NCI-H2107 treated with DMSO at 0.1 percent for 48 hours (cell line): ENCODE data around the gene PLEKHM1.
"Not testable (repeated sequence)": the region's sequence is repeated elsewhere in the genome, so short reads cannot be mapped to it uniquely, and the experiment has no call there.

Experiments
- DNase-seq: peaks from one replicate; lab custom pipeline; 2025; ENCODE audit not compliant: unreplicated experiment; lab: John Stamatoyannopoulos, UW

Gene PLEKHM1

GRCh38 chr17:45490615-45491433 lies at the start of gene PLEKHM1:
Gene PLEKHM1 (minus strand): TSS chr17:45490721. CDS start chr17:45482484, 8,237 bp downstream.
- DNase-seq = peak; percentile 19

GRCh38 chr17:45538168-45538567 lies 47.6 kb upstream of the PLEKHM1 start:
- DNase-seq = not testable (repeated sequence)

GRCh38 chr17:45506072-45506471 lies 15.6 kb upstream of the PLEKHM1 start:
- not testable (repeated sequence) for DNase-seq

- DNase-seq = not testable (repeated sequence)
Measured at GRCh38 chr17:45505183-45505582, 14.7 kb upstream of the PLEKHM1 start.

GRCh38 chr17:45501092-45501707 lies 10.7 kb upstream of the PLEKHM1 start:
- DNase-seq = not testable (repeated sequence)

GRCh38 chr17:45500478-45500877 lies 10.0 kb upstream of the PLEKHM1 start:
- not testable (repeated sequence) for DNase-seq

- not testable (repeated sequence) for DNase-seq
Measured at GRCh38 chr17:45499208-45499607, 8.7 kb upstream of the PLEKHM1 start.

- not testable (repeated sequence) for DNase-seq
Measured at GRCh38 chr17:45498377-45498776, 7.9 kb upstream of the PLEKHM1 start.

GRCh38 chr17:45497449-45497848 lies 6.9 kb upstream of the PLEKHM1 start:
- not testable (repeated sequence) for DNase-seq

GRCh38 chr17:45496507-45496906 lies 6.0 kb upstream of the PLEKHM1 start:
- DNase-seq = not testable (repeated sequence)

GRCh38 chr17:45494556-45494955 lies 4.0 kb upstream of the PLEKHM1 start:
- DNase-seq = not testable (repeated sequence)

GRCh38 chr17:45492156-45492555 lies 1.6 kb upstream of the PLEKHM1 start:
- not testable (repeated sequence) for DNase-seq

GRCh38 chr17:45490198-45490597 lies 323 bp downstream of the PLEKHM1 start:
- DNase-seq = not testable (repeated sequence)

GRCh38 chr17:45487704-45488103 lies 2.8 kb downstream of the PLEKHM1 start:
- DNase-seq = peak; percentile 32

GRCh38 chr17:45483591-45484216 lies 6.8 kb downstream of the PLEKHM1 start:
- not testable (repeated sequence) for DNase-seq

- not testable (repeated sequence) for DNase-seq
Measured at GRCh38 chr17:45483177-45483576, 7.3 kb downstream of the PLEKHM1 start.

- not testable (repeated sequence) for DNase-seq
Measured at GRCh38 chr17:45482317-45482716, 8.2 kb downstream of the PLEKHM1 start.

- DNase-seq = not testable (repeated sequence)
Measured at GRCh38 chr17:45475436-45475835, 15.1 kb downstream of the PLEKHM1 start.

- not testable (repeated sequence) for DNase-seq
Measured at GRCh38 chr17:45472249-45472648, 18.3 kb downstream of the PLEKHM1 start.

GRCh38 chr17:45469204-45469563 lies 21.3 kb downstream of the PLEKHM1 start:
- not testable (repeated sequence) for DNase-seq

GRCh38 chr17:45468293-45469203 lies 22.0 kb downstream of the PLEKHM1 start:
- not testable (repeated sequence) for DNase-seq
